CD14-positive monocyte (primary cell): ENCODE measurements around the gene CREBL2. TPM values are rescaled to one million over a fixed set of nuclear protein-coding genes. Genes with fewer than 3 reads are reported as not detected.

Source experiments
- DNase-seq, 3 donors: peaks; one replicate each; pipeline ENCODE4 v3.0.0-alpha.2; 2011 to 2022
- H2AFZ ChIP-seq: 2 replicates; pipeline ENCODE4 v1.6.0; 2012; ENCODE audit warnings: mild to moderate bottlenecking, low read depth, low read length, inconsistent platforms; ENCODE audit not compliant: insufficient read depth, poor library complexity, severe bottlenecking
- H3K27ac ChIP-seq, 2 donors: 1 replicate in 1 of 2; 2 replicates in 1 of 2; pipeline ENCODE4 v1.5.1; 2012 to 2013; ENCODE audit warnings: low read length in 2 of 2, control low read depth in 1 of 2, inconsistent platforms in 1 of 2, low read depth in 1 of 2, mild to moderate bottlenecking in 1 of 2
- H3K27me3 ChIP-seq, 2 donors: one replicate each; pipeline versions ENCODE4 v1.6.0 to v1.6.1; 2011 to 2013; ENCODE audit warnings: low read length in 2 of 2; ENCODE audit not compliant: control insufficient read depth in 2 of 2, insufficient read depth in 2 of 2
- H3K36me3 ChIP-seq, 2 donors: replicated peaks in 1 of 2; 1 replicate in 1 of 2; 2 replicates in 1 of 2; pipeline versions ENCODE4 v1.5.1 to v1.6.1; 2012 to 2013; ENCODE audit warnings: low read length in 2 of 2, control low read depth in 1 of 2, inconsistent platforms in 1 of 2, mild to moderate bottlenecking in 1 of 2; ENCODE audit not compliant: insufficient read depth in 2 of 2, control insufficient read depth in 1 of 2
- H3K4me1 ChIP-seq, 2 donors: 1 replicate in 1 of 2; 2 replicates in 1 of 2; pipeline versions ENCODE4 v1.5.1 to v1.6.1; 2012 to 2013; ENCODE audit warnings: low read length in 2 of 2, control low read depth in 1 of 2, inconsistent platforms in 1 of 2, mild to moderate bottlenecking in 1 of 2, moderate library complexity in 1 of 2; ENCODE audit not compliant: insufficient read depth in 2 of 2, control insufficient read depth in 1 of 2
- H3K4me2 ChIP-seq: replicated peaks from 2 replicates; pipeline ENCODE3; 2012; ENCODE audit warnings: low read length, moderate library complexity, mild to moderate bottlenecking; ENCODE audit not compliant: poor library complexity, severe bottlenecking; ENCODE audit errors: extremely low read depth
- H3K4me3 ChIP-seq, 3 experiments: fragments of 200-600 bp in 1 of 3; sonication (generic) in 1 of 3; replicated peaks in 1 of 3; 1 replicate in 2 of 3; 2 replicates in 1 of 3; pipeline ENCODE4 v1.5.1; 2011 to 2013; ENCODE audit warnings: low read length in 3 of 3, mild to moderate bottlenecking in 3 of 3, control low read depth in 2 of 3, low read depth in 2 of 3, inconsistent platforms in 1 of 3, moderate library complexity in 1 of 3
- H3K79me2 ChIP-seq: 2 replicates; pipeline ENCODE4 v1.6.0; 2012; ENCODE audit warnings: mild to moderate bottlenecking, control low read depth, inconsistent platforms, low read length, moderate library complexity; ENCODE audit not compliant: insufficient read depth
- H3K9ac ChIP-seq: 2 replicates; pipeline ENCODE4 v1.6.0; 2017; ENCODE audit warnings: low read length, mild to moderate bottlenecking; ENCODE audit not compliant: insufficient read depth, poor library complexity, severe bottlenecking
- H3K9me3 ChIP-seq, 2 donors: replicated peaks in 1 of 2; 1 replicate in 1 of 2; 2 replicates in 1 of 2; pipeline versions ENCODE4 v1.5.1 to v1.6.1; 2012 to 2013; ENCODE audit warnings: low read length in 2 of 2, control low read depth in 1 of 2; ENCODE audit not compliant: control insufficient read depth in 1 of 2, insufficient read depth in 1 of 2
- H4K20me1 ChIP-seq: 2 replicates; pipeline ENCODE4 v1.6.0; 2012; ENCODE audit warnings: mild to moderate bottlenecking, low read length, control low read depth, moderate library complexity; ENCODE audit not compliant: insufficient read depth
- H3K27ac Mint-ChIP-seq, 7 donors: one replicate each; pipeline ENCODE4 v1.8.0; 2020; ENCODE audit warnings: mild to moderate bottlenecking in 7 of 7, mixed read lengths in 7 of 7, moderate library complexity in 6 of 7, inconsistent platforms in 2 of 7
- H3K27me3 Mint-ChIP-seq, 3 donors: one replicate each; pipeline ENCODE4 v1.8.0; 2021 to 2022; ENCODE audit warnings: low read depth in 3 of 3, mild to moderate bottlenecking in 3 of 3, mixed read lengths in 3 of 3, moderate library complexity in 3 of 3, inconsistent platforms in 1 of 3
- H3K36me3 Mint-ChIP-seq, 2 donors: one replicate each; pipeline ENCODE4 v1.8.0; 2020; ENCODE audit warnings: mixed read lengths in 2 of 2, inconsistent platforms in 1 of 2, mild to moderate bottlenecking in 1 of 2
- H3K4me1 Mint-ChIP-seq: one replicate; pipeline ENCODE4 v1.8.0; 2020; ENCODE audit warnings: mild to moderate bottlenecking, mixed read lengths
- H3K4me3 Mint-ChIP-seq, 2 donors: one replicate each; pipeline ENCODE4 v1.8.0; 2020; ENCODE audit warnings: mild to moderate bottlenecking in 2 of 2, mixed read lengths in 2 of 2, moderate library complexity in 1 of 2
- H3K9me3 Mint-ChIP-seq, 7 donors: one replicate each; pipeline ENCODE4 v1.8.0; 2020 to 2022; ENCODE audit warnings: mixed read lengths in 7 of 7, mild to moderate bottlenecking in 6 of 7, moderate library complexity in 6 of 7, inconsistent platforms in 2 of 7
- WGBS: methylation state at CpG from one replicate; pipeline ENCODE4 v1.1.5; 2013; ENCODE audit warnings: missing lambda C conversion rate; ENCODE audit not compliant: insufficient coverage; 5-methylcytosine and 5-hydroxymethylcytosine counted together
- intact Hi-C, 2 donors: fragments of 100-400 bp; cut with micrococcal nuclease; formaldehyde crosslinking; loops; one replicate each; pipeline versions ENCODE4 v1.15.0 to v1.15.1; 2023
- polyA plus RNA-seq, 3 donors: library from polyadenylated mRNA; depleted of rRNA in 1 of 3; unstranded in 2 of 3; stranded (reverse) in 1 of 3; fragments of 300-500 nt in 2 of 3; fragments of >200 nt in 1 of 3; fragmentation: Illumina TruSeq in 2 of 3; gene quantifications; 1 replicate in 2 of 3; 2 replicates in 1 of 3; pipeline ENCODE4 v1.2.3, GENCODE V29; 2012 to 2021
- TF ChIP-seq, protein P1 (sequence below): fragments of 200-600 bp; IDR thresholded peaks from one replicate; pipeline ENCODE4 v1.8.0; 2022; ENCODE audit warnings: antibody characterized with exemption, mild to moderate bottlenecking

CREBL2 gene
- polyA plus RNA-seq, 3 donors: 14.4 to 45.9 (median 38.2) TPM

DNA sequence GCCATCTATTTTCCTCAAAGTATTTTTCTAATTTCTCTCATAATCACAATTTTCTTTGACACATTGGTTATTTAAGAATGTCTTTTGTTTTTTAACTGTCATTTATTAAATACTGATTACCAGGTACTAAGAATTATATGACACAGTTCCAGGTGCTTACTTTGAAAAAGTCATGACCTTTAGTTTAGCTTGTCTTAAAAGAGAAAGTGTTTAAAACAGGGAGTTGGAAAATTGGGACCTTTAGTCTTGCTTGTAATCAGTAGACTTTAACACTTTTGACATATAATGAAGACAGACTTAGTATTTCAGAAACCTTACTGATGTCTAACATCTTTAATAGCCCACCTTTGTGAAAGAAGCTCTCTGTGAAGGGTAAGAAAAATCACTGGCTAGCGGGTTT is 19.2 kb downstream of the CREBL2 start:
- H3K27me3 ChIP-seq: no peaks in the 10 kb centered on the region
- WGBS: 100% methylated on average over 1 of the region's 1 CpG
- H3K4me1 ChIP-seq: no peaks in the 10 kb centered on the region
- H3K79me2 ChIP-seq: peaks cover 5% of the 10 kb centered on the region
- no peak overlapping the region for H3K4me2 ChIP-seq
- no peak for DNase-seq
- Mint-ChIP-seq H3K4me1 (peaks cover 7% of the 10 kb centered on the region), H3K4me3 (no peak overlapping the region), H3K36me3 (peaks cover 10 to 16% of the 10 kb centered on the region in 2 donors), H3K27ac (no peak overlapping the region), H3K27me3 (peaks cover 0 to 2% (median 0%) of the 10 kb centered on the region in 3 donors), H3K9me3 (no peaks in the 10 kb centered on the region)
- H3K9me3 ChIP-seq: no peaks in the 10 kb centered on the region
- H3K36me3 ChIP-seq: peaks cover 10 to 11% of the 10 kb centered on the region in 2 donors
- H4K20me1 ChIP-seq: peaks cover 74% of the 10 kb centered on the region
- no peak overlapping the region for H3K4me3 ChIP-seq
- TF ChIP-seq, protein P1, sequence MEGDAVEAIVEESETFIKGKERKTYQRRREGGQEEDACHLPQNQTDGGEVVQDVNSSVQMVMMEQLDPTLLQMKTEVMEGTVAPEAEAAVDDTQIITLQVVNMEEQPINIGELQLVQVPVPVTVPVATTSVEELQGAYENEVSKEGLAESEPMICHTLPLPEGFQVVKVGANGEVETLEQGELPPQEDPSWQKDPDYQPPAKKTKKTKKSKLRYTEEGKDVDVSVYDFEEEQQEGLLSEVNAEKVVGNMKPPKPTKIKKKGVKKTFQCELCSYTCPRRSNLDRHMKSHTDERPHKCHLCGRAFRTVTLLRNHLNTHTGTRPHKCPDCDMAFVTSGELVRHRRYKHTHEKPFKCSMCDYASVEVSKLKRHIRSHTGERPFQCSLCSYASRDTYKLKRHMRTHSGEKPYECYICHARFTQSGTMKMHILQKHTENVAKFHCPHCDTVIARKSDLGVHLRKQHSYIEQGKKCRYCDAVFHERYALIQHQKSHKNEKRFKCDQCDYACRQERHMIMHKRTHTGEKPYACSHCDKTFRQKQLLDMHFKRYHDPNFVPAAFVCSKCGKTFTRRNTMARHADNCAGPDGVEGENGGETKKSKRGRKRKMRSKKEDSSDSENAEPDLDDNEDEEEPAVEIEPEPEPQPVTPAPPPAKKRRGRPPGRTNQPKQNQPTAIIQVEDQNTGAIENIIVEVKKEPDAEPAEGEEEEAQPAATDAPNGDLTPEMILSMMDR: no peak
- no peak overlapping the region for H3K27ac ChIP-seq
- H2AFZ ChIP-seq: no peak overlapping the region
- intact Hi-C loops: loop anchor here in 1 of 2 donors (10.0 kb wide), 1 partner anchor 46 kb away; no protein-coding TSS in a partner anchor
- H3K9ac ChIP-seq: no peak overlapping the region

DNA sequence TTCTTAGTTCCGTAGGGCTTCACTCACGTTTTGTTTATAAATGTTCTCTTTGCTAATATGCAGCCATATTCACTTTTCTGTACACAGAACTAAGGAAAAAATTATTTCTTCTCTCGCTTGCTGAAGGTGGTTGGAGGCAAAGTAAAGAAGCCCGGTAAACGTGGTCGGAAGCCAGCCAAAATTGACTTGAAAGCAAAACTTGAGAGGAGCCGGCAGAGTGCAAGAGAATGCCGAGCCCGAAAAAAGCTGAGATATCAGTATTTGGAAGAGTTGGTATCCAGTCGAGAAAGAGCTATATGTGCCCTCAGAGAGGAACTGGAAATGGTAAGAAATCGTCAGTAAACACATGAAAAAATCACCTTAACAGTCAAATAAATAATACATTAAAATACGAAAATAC is 24.0 kb downstream of the CREBL2 start:
- H3K9ac ChIP-seq: no peak overlapping the region
- no peaks in the 10 kb centered on the region for H3K4me1 ChIP-seq
- TF ChIP-seq, protein P1: no peak
- Mint-ChIP-seq H3K27me3 (no peaks in the 10 kb centered on the region), H3K36me3 (peaks cover 44 to 56% of the 10 kb centered on the region in 2 donors), H3K4me1 (peaks cover 9% of the 10 kb centered on the region), H3K4me3 (no peak overlapping the region), H3K27ac (no peak overlapping the region), H3K9me3 (peaks cover 7 to 14% (median 12%) of the 10 kb centered on the region in 7 donors)
- no peak overlapping the region for H3K4me3 ChIP-seq
- H2AFZ ChIP-seq: no peak overlapping the region
- H3K27ac ChIP-seq: no peak overlapping the region
- H3K9me3 ChIP-seq: peaks cover 8 to 14% of the 10 kb centered on the region in 2 donors
- H3K79me2 ChIP-seq: no peaks in the 10 kb centered on the region
- intact Hi-C loops: loop anchor here in 1 of 2 donors (10.0 kb wide), 1 partner anchor 51 kb away; no protein-coding TSS in a partner anchor
- 98% methylated on average over 4 of the region's 12 CpGs for WGBS
- no peaks in the 10 kb centered on the region for H3K27me3 ChIP-seq
- H3K4me2 ChIP-seq: no peak overlapping the region
- peaks cover 30% of the 10 kb centered on the region for H4K20me1 ChIP-seq
- no peak for DNase-seq
- H3K36me3 ChIP-seq: peaks cover 44 to 57% of the 10 kb centered on the region in 2 donors
